G401.6 (cell line): ENCODE results near the gene PIAS1.
A peak's percentile ranks its signal among the peaks of the same experiment; 100 is the strongest.
"Not testable (repeated sequence)": the region's sequence is repeated elsewhere in the genome, so short reads cannot be mapped to it uniquely, and the experiment has no call there.

Experiments
- FAIRE-seq: peaks from 2 replicates; lab custom pipeline; 2012; peaks lifted over from hg19 to GRCh38; lab: Jason Lieb, UNC

The PIAS1 gene

DNA sequence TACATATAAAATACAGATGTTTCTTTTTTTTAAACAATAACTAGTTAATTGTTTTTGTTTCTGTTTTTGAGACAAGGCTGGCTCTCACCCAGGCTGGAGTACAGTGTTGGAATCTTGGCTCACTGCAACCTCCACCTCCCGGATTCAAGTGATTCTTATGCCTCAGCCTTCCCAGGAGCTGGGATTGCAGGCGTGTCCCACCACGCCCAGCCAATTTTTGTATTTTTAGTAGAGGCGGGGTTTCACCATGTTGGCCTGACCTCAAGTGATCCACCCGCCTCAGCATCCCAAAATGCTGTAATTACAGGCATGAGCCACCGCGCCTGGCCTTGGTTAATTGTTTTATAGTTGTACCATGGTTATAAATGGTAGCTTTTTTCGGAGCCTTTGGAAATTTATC is 72.3 kb downstream of the PIAS1 start:
- FAIRE-seq, result no peak

DNA sequence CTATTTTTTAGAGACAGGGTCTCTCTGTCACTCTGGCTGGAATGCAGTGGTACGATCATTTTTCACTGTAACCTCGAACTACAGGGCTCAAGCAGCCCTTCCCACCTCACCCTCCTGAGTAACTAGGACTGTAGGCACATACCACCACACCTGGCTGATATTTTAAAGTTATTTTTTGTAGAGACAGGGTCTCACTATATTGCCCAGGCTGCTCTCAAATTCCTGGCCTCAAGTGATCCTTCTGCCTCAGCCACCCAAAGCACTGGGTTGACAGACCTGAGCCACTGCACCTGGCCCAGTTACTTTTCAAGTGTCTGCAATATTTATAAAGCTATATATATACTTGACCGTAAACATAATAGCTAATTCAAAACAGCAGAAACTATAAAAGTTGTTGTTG is 75.0 kb downstream of the PIAS1 start:
- no peak for FAIRE-seq

DNA sequence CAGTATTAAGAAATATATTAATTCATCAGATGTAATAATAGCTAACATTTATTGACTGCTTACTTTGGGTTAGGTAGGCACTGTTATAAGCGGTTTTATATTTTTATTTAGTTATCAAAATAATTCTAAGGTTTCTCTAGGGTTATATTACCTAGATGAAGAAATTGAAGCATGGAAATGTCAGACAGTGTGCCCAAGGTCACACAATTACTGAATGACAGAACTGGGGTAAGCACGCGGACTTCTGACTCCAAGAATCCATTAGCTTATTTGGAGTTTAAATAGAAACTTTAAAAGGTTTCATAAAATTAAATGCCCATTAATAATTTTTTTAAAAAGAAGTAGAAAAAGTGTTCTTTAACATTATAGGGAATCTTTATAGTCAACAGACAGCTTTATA is 76.7 kb downstream of the PIAS1 start:
- FAIRE-seq, result no peak

DNA sequence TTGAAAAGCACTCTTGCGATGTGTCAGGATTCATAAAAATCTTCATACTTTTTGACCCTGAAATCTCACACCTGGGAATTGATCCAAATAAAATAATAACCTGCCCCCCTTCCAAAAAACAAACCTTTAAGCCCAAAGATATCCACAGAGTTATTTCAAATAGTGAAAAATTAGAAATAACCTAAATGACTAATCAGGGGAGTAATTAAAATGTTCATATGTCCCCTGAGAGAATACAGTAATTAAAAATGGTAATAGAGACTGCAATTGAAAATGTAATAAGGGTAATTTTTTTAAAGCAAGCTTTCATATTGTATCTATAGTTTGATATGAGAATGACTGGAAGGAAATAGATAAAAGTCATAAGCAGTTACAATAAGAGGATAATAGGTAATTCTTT is 83.0 kb downstream of the PIAS1 start:
- no peak for FAIRE-seq

DNA sequence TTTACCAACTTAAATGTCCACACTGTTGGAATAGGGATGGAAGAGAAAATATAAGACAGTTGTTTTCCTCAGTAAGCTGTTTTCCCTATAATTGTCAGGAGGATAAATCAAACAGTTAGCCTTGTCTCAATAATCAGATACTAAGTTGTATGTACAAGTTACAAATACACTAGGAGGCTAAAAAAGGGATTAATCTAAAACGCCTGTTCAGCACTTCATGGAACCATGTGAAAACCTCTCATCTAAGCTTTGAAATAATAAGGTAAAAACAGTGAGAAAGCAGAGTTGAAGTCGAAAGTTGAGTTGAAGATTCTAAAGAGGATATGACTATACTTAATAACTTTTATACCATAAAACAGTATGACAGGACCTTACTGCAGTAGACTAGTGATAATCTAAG is 89.0 kb downstream of the PIAS1 start:
- FAIRE-seq, result no peak

- no peak for FAIRE-seq
Measured at GRCh38 chr15:68143785-68144184, 89.7 kb downstream of the PIAS1 start.

DNA sequence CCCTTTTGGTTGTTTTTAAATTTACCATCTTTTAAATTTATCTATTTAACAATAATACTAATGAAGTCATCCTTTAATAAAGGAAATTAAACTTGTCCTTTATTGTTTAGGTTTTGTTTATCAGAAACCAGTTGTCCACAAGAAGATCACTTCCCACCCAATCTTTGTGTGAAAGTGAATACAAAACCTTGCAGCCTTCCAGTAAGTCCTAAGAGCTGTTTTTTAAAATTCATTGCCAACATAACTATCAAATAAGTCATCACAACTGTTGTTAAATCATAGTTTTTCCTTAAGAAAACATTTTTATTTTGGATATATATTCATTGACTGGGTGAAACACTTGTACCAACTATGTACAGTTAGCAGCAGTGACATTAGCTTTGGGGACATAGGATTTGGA is 91.6 kb downstream of the PIAS1 start:
- FAIRE-seq, result peak; percentile 58

DNA sequence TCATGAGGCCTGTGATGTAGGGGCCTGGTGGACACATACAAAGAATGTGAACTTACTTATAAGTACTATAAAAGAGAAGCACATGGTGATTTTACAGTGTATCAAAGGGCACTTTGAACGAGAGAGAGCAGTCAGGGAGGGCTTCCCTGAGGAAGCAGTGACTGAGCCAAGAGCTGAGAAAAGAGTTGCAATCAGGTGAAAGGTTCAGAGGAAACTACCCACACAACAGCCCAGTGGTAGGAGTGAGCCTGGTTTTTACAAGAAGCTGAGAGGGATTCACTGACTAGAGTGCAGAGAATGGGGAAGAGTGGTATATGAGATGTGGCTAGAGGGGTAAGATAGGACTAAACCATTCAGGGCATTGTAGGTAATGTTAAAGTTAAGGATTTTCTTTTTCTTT is 93.9 kb downstream of the PIAS1 start:
- FAIRE-seq, result no peak

DNA sequence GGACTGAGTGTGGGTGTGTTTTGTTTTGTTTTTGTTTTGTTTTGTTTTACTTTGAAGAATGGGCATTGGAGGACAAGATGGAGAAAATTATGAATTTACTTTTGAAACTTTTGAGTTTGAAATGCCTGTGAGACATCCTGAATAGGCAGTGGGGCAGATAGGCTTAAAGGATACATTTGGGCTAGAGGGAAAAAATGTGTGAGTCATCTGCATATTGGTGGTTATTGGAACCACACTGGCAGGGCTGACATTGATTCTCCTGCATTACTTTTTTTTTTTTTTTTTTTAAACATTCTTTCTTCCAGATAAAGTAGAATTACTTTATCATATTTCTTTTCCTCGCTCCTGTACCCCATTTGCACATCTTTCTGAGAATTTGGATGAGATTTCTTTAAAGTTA is 94.9 kb downstream of the PIAS1 start:
- no peak for FAIRE-seq

- FAIRE-seq, result no peak
Measured at GRCh38 chr15:68150187-68150586, 96.1 kb downstream of the PIAS1 start.

- FAIRE-seq, result no peak
Measured at GRCh38 chr15:68151277-68151676, 97.2 kb downstream of the PIAS1 start.

DNA sequence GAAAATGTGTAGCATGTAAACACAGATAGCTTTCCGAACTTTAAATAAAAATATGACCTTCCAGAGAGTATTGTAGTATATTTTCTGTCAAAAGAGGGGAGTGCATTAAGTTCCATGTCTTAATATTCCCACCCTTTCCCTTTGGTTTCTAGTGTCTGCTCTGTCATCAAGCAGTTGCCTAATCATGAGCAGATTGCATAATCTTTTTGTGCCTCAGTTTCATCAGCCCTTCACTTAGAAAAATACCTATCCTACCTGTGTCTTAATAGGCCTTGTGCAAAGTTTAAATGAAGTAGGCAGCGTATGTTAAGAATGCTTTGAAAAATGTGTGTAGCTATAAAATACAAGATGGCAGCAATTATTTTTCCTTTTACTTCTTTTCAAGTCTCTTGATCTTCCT is 98.2 kb downstream of the PIAS1 start:
- FAIRE-seq, result no peak

- peak; percentile 95 for FAIRE-seq
Measured at GRCh38 chr15:68154923-68155559, 100.9 kb downstream of the PIAS1 start.

DNA sequence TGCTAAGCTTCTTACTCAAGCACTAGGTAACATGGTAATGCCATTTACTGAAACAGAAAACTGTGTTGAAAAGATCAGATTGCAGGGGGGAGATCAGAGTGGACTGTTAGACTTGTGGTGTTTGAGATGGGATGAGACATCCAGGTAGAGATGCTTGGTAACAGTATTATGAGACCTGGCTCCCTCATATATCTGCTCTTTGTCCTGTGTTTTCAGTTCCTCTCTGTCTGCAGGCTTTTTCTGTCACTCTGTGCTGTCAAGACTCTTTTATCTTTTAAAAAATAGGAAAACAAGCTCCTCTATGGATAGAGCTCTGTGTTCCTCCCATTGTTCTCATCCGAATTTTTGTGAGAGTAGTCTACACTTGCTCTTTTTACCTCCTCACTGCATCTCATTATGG is 103.0 kb downstream of the PIAS1 start:
- FAIRE-seq, result no peak

DNA sequence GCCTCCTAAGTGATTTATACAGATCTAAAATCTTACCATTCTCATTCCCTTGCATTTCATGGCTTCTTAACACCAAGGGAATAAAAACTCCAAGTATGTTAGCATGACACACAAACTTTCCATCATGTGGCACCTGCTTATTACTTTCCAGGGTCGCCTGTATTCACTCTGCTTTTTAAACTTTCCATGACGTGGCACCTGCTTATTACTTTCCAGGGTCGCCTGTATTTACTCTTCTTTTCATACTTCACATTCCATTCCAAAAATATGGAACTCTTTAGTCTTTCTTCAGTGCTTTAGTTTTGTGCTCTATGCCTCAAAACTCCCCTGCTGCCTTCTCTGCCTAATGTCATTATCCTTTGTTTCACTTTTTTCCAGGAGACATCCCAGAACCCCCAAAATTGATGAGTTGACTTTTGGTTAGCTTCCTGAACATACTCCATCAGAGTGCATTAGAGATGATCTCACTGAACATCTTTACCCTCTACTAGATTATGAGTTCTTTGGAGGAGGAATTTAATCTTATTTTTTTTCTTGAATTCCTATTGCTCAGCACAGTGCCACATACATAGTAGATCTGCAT is 104.0 kb downstream of the PIAS1 start:
- FAIRE-seq, result no peak

DNA sequence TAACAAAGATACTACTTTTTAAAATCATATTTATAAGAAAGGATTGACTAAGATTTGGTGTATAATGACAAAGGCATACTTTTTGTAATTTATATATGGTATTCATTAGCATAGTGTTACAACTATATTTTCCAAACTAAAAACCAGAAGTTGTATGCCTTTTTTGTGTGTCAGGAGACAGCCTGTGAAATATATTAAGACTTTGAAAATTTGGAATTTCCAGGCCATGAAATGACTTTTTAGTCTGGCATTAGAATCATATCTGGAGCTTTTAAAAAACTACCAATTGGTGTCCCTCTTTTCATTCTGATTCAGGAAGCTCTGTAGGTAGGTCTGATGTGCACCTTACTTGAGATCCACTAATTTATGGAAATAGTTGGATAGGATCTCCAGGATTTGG is 109.1 kb downstream of the PIAS1 start:
- FAIRE-seq, result no peak

DNA sequence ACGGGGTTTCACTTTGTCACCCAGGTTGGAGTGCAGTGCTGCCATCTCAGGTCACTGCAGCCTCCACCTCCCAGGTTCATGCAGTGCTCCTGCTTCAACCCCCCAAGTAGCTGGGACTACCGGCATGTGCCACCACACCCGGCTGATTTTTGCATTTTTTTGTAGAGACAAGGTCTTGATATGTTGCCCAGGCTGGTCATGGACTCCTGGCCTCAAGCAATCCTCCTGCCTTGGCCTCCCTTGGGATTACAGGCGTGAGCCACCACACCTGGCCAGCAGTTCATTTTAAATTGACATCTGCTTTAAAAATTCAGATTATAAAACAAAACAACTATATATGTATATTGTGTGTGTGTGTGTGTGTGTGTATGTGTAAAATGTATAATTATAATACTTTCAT is 112.7 kb downstream of the PIAS1 start:
- FAIRE-seq, result no peak

DNA sequence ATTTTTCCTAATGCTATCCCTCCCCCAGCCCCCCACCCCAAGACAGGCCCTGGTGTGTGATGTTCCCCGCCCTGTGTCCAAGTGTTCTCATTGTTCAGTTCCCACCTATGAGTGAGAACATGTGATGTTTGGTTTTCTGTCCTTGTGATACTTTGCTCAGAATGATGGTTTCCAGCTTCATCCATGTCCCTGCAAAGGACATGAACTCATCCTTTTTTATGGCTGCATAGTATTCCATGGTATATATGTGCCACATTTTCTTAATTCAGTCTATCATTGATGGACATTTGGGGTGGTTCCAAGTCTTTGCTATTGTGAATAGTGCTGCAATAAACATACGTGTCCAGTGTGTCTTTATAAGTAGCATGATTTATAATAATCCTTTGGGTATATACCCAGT is 117.9 kb downstream of the PIAS1 start:
- FAIRE-seq, result not testable (repeated sequence)

GRCh38 chr15:68173119-68173518 is 119.0 kb downstream of the PIAS1 start:
- no peak for FAIRE-seq

DNA sequence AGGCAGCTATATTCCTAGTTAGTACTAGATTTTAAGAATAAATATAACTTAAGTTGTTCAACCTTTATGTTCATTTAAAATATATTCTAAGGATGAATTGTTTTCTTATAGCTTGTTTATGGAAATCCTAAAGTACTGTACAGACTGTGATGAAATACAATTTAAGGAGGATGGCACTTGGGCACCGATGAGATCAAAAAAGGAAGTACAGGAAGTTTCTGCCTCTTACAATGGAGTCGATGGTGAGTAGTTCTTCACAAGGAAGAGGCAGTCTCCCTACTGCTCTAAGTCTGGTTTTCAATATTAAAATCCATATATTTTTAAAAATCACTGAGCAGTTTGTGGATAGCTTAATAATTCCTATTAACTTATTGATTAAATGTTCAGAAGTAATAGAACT is 121.4 kb downstream of the PIAS1 start:
- peak; percentile 63 for FAIRE-seq

DNA sequence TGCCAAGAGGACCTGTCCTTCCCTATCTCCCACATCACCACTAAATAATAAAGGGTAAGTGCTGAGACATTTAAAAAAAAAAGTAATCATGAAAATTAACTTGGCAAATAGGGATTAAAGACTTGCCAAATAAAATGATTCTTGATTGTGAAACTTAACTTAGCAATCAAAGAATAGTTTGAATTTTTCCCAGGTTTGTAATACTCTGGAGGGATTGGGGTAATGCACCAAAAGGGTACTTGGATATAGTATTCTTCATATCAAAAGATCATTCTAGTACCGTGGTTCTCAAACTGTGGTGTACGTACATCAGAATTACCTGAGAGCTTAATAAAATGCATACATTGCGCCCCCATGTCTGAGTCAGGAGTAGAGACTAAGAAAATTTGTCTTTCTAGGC is 122.5 kb downstream of the PIAS1 start:
- FAIRE-seq, result no peak

DNA sequence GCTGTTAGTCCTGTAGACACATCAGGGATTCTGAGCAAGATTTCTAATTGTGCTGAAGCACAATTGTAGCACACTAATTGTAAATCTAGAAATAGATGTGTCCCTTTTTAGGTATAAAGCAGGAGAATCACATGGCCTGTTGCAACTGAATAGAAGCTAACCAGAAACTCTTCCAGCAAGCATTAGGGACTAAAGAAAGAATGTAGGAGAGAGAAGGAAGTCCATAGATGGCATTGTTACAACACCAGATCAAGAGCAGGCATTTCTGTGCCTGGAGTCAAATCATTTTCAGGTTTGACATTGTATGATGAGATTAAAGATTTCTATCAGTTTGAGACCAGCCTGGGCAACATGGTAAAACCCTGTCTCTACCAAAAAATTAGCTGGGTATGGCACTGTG is 123.6 kb downstream of the PIAS1 start:
- FAIRE-seq, result no peak

- no peak for FAIRE-seq
Measured at GRCh38 chr15:68183616-68184315, 129.7 kb downstream of the PIAS1 start.
